HG03159 (cell line): ENCODE results near the gene BTAF1.
"Not testable (repeated sequence)": the region's sequence is repeated elsewhere in the genome, so short reads cannot be mapped to it uniquely, and the experiment has no call there.

Experiments used
- ATAC-seq: cut with Tn5 transposase; IDR thresholded peaks from one replicate; pipeline ENCODE4 v1.9.1; 2021; ENCODE audit warnings: mild to moderate bottlenecking, moderate library complexity; ENCODE audit not compliant: unreplicated experiment

The BTAF1 gene

DNA sequence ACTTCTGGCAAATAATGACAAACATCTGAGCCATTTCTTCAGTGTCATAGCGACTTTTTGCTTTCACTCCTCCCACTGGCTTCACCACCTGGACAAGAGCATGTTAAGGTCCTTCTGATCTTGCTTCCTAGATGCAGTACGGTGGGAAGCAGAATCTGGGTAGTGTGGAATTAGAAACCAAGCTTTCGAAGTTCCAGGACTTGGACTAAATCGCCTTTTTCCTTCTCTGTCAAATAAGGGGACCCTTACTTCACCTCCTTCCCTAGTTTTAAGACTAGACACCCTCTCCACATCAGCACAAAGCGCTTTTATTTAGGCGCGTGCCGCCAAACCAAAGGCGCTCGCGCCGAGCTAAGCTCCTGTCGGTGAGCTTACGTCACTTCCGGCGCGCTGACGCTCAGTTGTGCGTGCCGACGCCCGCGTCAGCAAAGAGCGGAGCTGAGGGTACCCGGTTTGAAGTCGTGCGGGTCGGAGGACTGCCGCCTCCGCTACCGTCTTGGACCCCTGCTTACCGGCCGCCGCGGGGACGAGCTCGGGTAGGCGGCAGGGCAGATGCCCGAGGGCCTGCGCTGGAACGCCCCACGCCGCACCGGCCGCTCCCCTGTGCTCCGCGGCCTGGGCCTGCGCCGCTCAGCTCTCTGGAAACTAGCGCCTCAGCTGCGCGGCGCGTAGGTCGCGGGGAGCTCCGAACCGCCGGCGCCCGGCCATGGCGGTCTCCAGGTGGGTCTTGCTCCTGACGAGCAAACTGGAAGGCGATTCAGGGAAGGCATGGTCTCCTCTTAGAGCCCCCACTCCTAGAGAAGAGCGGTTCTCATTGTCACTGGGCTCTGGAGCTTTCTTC, at the start of gene BTAF1:
Gene BTAF1 (plus strand): TSS at position 400 of the 841 bp plus-strand sequence. CDS start 307 bp downstream, at position 707.
- ATAC-seq = peak; percentile 97

DNA sequence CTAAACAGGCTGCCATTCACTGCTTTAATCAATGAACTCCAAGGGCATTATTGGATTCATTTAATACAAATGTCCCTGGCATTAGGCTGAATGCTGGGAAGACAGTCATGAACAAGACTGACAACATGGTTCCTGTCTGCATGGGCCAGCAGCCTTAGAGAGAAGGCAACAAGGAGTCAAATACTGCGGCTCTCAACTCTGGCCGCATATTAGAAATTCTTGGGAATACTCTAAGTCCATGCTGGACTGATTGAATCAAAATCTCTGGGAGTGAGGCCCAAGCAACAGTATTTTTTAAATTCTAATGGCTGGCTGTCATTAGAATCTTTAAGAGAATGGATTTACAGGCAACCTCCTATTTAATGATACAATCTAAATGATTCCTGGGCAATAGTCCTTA, 48.4 kb upstream of the BTAF1 start:
- ATAC-seq = no peak

- ATAC-seq = no peak
These were observed 47.8 kb upstream of the BTAF1 start for GRCh38 chr10:91875779-91876178.

DNA sequence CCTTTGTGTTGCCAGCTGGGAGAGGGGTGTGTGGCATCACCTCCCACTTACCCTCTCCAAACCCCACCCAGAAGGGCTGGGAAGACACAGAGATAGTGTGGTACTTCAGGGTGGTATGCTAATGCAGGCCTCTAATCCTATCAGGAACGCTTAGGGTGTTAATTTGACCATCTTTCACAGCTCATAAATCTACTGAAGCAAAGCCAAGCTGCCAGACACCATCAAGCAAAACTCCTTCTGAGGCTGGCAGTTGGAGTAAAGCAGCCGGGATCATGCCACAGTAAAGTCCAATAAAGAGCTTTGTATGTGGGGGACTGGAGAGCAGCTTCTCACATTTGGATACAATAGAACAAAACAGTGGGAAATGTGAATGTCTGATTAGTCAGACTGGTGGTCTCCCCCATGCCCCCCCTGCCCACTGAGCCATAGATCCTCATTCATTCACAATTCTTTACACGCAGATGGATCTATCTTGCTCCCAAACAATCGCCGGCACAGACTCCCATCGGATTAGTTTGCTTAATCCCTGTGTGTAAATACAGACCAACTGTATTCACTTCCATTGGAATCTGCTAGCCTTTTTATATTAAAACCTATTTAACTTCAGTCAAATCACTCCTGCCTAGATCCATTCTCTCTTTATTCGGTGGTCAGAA, 43.9 kb upstream of the BTAF1 start:
- ATAC-seq = no peak

- no peak for ATAC-seq
These were observed 43.3 kb upstream of the BTAF1 start for GRCh38 chr10:91880310-91880709.

GRCh38 chr10:91883549-91884444, 39.8 kb upstream of the BTAF1 start:
- ATAC-seq = no peak

DNA sequence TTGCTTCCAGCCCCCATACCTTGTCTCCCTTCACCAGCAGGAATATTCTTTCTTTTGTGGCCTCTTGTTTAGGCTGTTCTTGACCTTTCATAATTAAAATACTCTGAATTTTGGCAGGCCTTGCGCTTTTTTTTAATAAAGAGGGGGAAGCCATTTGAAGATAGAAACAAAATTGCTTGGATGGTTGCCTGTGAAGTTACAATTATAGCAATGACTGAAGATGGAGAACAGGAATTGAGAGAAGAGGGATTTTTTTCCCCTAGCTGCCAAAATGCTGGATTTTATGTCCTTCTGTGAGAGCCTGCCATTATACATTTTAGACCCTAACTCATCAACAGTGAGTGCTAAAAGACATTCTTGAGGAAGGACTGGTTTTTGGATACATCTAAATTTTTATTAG, 39.0 kb upstream of the BTAF1 start:
- ATAC-seq = no peak

DNA sequence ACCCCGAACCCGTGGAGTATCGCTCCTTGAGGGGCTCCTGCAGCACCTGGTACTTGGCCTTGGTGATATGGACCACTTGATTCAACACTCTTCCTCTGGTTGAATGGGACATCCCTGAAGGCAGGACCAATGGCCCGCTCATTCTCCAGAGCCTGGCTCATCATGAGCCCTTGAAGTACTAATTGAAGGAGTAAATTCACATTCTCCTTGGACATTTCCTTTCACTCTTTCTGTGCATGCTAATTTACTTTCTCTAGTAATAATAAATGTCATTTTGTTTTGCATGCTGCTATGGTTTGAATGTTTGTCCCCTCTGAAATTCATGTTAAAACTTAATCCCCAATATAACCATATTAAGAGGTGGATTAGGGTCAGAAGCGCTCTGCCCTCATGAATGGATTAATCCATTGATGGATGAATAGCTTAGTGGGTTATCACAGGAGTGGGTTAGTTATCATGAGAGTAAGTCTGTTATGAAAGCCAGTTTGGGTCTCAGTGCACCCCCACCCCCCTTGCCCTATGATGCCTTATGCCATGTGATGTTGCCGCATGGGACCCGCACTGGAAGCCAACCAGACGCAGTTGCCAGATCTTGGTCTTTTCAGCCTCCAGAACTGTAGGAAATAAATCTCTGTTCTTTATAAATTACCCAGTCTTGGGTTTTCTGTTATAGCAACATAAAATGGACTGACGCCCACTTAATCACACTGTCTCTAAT, 38.0 kb upstream of the BTAF1 start:
- ATAC-seq = no peak

DNA sequence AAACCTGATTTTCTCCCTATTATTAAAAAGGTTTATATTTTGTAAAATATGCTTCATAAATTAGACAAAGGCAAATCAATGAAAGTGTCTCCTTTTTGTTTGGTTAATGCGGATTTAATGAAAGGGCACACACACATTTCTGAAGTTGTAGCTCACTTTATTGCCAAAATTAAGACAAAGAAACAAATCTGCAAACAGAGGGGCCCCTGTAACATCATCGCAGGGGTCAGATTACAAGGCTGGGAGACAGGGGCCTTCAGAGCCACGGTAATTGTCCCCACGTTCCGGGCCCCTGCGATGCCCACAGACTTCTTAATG, 36.7 kb upstream of the BTAF1 start:
- ATAC-seq = no peak

DNA sequence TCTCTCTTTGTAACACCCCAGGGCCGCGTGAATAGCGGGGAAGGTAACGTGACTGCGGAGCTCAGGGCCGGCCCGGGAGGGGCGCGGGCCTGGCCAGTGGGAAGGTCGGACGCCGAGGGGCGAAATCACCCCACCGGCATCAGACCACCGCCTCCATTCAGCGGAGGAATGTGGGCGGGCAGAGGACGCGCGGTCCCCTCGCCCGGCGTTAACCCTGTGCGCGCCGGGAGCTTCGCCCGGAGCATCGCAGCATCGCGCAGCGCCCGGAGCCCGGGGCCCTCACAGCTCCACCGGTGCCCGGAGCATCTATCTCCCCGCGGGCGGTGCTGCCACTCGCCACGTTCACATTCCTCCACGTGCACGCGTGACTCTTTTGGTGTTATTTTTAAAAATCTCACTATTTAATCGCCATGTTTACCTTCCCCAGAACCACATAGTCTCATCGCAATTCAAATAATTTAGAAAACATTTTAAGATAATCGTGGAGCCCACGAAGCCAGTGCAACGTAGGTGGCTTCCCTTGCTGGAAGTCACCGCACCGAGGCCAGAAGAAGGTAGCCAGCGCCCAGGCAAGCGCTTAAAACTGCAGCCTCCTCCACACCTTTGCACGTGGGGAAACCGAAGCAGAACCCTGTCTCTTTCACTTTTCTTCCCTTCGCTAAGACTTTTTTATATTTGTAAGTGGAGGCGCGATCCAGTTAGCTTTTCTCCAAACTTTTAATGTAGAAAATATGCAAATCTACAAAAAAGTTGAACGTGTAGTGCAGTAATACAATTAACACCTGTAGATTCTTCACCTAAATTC, 36.1 kb upstream of the BTAF1 start:
- ATAC-seq = no peak

DNA sequence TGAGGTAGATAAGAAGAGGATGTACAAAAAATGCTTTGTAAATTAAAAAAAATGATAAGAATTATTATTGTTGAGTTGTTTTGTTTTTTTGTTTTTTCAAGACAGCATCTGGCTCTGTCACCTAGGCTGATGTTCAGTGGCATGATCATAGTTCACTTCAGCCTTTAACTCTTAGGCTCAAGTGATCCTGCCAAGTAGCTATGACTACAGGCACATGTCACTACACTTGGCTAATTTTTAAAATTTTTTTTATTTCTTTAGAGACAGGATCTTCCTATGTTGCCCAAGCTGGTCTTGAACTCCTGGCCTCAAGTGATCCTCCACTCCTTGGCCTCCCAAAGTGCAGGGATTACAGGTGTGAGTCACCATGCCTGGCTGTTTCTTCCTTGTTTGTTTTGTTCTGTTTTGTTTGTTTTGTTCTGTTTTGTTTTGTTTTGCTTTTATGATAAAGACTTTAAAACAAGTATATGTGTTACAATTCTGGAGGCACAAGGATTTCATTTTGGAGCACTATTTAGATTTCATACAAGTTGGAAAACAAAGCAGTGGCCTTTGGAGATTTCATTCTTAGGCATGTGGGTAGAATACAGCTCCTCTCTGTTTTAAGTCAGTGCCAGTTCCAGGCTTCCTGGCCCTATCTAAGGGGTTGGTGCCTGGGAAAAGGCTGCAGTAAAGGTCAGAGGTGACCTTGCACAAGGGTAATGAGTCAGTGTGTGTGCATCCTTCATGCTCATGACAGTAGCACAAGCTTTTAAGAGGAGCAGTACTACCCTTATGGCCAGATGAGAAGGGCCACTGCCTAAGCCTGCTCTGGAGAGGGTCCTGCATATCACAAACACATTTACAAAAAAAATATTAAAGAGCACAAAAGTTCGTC, 32.2 kb upstream of the BTAF1 start:
- no peak for ATAC-seq

- ATAC-seq = no peak
These were observed 30.5 kb upstream of the BTAF1 start for GRCh38 chr10:91893051-91893450.

- not testable (repeated sequence) for ATAC-seq
These were observed 29.3 kb upstream of the BTAF1 start for GRCh38 chr10:91894261-91894685.

DNA sequence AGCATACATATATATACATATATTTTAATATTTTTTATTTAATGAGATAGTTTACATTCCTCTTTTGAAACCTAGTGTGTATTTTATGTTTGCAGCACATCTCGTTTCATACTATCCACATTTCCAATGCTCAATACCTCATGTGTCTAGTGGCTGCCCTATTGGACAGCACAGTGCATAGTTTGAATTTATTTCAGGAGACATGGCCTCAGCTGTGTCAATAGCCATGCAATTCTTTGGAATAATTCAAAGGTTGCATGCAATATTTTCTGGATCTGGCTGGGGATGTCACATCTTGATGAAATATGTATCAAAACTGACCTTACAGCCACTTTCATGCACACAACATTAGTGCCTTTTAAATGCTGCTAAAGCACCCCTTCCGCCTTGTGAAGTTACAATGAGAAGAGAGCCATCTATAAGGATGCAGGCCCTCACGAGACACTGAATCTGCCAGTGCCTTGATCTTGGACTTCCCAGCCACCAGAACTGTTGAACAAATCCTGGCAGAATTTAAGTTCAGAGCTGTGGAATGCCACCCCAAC, 27.3 kb upstream of the BTAF1 start:
- no peak for ATAC-seq

DNA sequence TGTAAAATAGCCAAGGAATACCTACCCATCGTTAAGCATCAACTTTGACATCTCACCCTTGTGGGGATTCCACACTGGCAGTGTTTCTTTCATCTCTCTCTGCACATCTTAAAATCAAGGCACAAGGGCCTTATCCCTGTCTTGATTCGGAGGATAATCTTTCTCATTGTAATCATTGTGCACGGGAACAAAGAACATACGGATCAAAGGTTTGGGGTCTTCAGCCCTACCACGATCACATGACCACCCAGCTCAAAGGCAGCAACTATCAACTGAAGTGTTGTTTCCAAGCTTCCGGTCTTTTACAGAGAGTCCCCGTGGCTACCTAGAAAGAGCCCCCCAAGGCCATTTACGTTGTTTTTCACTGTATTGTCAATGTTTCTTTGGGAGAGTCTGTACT, 26.1 kb upstream of the BTAF1 start:
- ATAC-seq = no peak

GRCh38 chr10:91901784-91902677, 21.5 kb upstream of the BTAF1 start:
- ATAC-seq = no peak

DNA sequence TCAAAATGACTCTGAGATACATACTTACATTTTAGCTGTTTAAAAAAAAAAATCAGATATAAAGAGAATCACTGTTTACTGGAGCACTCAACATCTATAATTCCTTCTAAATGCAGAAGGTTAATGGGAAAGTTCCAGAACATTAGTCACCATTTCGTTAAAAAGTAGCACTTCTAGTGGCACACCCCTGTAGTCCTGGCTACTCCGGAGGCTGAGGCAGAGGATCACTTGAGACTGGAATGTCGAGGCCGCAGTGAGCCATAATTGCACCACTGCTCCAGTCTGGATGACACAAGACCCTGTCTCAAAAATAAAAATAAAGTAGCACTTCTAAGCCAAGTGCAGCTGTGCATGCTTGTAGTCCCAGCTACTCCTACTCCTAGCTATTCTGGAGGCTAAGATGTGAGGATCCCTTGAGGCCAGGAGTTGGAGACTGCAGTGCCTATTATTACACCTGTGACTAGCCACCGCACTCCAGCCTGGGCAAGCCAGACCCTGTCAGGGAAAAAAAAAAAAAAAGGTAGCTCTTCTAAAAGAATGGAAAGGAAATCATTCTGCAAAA, 16.5 kb upstream of the BTAF1 start:
- ATAC-seq = no peak
